Natural killer cell (primary cell): ENCODE data around the gene PDE9A. TPM values are rescaled to one million over a fixed set of nuclear protein-coding genes. Genes with fewer than 3 reads are reported as not detected.

ENCODE experiments used
- ATAC-seq, 3 donors: fragments of 150-1000 bp in 2 of 3; fragments of 200-7000 bp in 1 of 3; cut with Tn5 transposase; 1 replicate in 1 of 3; 2 replicates in 2 of 3; pipeline ENCODE4 v1.10.0; 2021; ENCODE audit warnings: mild to moderate bottlenecking in 2 of 3, moderate library complexity in 2 of 3
- DNase-seq, 2 donors: peaks; one replicate each; pipeline versions ENCODE4 v3.0.0 to v3.0.0-alpha.2; 2013 to 2021; ENCODE audit warnings: mixed read lengths in 1 of 2
- H3K27ac ChIP-seq: one replicate; pipeline ENCODE4 v1.5.1; 2013; ENCODE audit warnings: mild to moderate bottlenecking, low read length
- H3K27me3 ChIP-seq: one replicate; pipeline ENCODE4 v1.6.1; 2013; ENCODE audit warnings: low read length; ENCODE audit not compliant: control insufficient read depth, insufficient read depth
- H3K36me3 ChIP-seq: one replicate; pipeline ENCODE4 v1.6.1; 2013; ENCODE audit warnings: low read length; ENCODE audit not compliant: control insufficient read depth, insufficient read depth
- H3K4me1 ChIP-seq: one replicate; pipeline ENCODE4 v1.6.1; 2013; ENCODE audit warnings: low read length; ENCODE audit not compliant: control insufficient read depth, insufficient read depth
- H3K4me3 ChIP-seq: one replicate; pipeline ENCODE4 v1.5.1; 2013; ENCODE audit warnings: low read length
- H3K9me3 ChIP-seq: one replicate; pipeline ENCODE4 v1.6.1; 2013; ENCODE audit warnings: low read length; ENCODE audit not compliant: control insufficient read depth, insufficient read depth
- H3K27ac Mint-ChIP-seq, 2 donors: one replicate each; pipeline ENCODE4 v1.8.0; 2022; ENCODE audit warnings: mild to moderate bottlenecking in 2 of 2, mixed read lengths in 2 of 2, moderate library complexity in 1 of 2
- H3K27me3 Mint-ChIP-seq, 2 donors: one replicate each; pipeline ENCODE4 v1.8.0; 2022; ENCODE audit warnings: low read depth in 2 of 2, mixed read lengths in 2 of 2
- H3K36me3 Mint-ChIP-seq: one replicate; pipeline ENCODE4 v1.8.0; 2022; ENCODE audit warnings: mixed read lengths
- H3K4me1 Mint-ChIP-seq, 2 donors: one replicate each; pipeline ENCODE4 v1.8.0; 2022; ENCODE audit warnings: mixed read lengths in 2 of 2
- H3K4me3 Mint-ChIP-seq: one replicate; pipeline ENCODE4 v1.8.0; 2022; ENCODE audit warnings: mild to moderate bottlenecking, moderate library complexity, mixed read lengths
- H3K9me3 Mint-ChIP-seq, 2 donors: one replicate each; pipeline ENCODE4 v1.8.0; 2022; ENCODE audit warnings: mixed read lengths in 2 of 2
- CTCF ChIP-seq: fragments of 200-600 bp; IDR thresholded peaks from one replicate; pipeline ENCODE4 v1.8.0; 2022; ENCODE audit warnings: antibody characterized with exemption
- WGBS: methylation state at CpG from one replicate; pipeline ENCODE4 v1.1.7; 2013; ENCODE audit warnings: missing lambda C conversion rate; ENCODE audit not compliant: insufficient coverage; 5-methylcytosine and 5-hydroxymethylcytosine counted together
- intact Hi-C: fragments of 100-400 bp; cut with micrococcal nuclease; formaldehyde crosslinking; loops from one replicate; pipeline ENCODE4 v1.14.2; 2022
- total RNA-seq, 4 donors: library from RNA; stranded (reverse); fragments of 120-200 nt in 1 of 4; gene quantifications; one replicate each; pipeline versions ENCODE4 v1.2.3 to v1.2.4, GENCODE V29; 2013 to 2022

PDE9A gene
- total RNA-seq, 3 donors from 2014 or later (not counting 1 experiment from before 2014, with no cell fraction given), result 1.0 to 4.1 (median 1.2) TPM

GRCh38 chr21:42781150-42781970 is 127.9 kb downstream of the PDE9A start:
- Histone ChIP-seq H3K4me3 (no peak overlapping the region), H3K9me3 (no peaks in the 10 kb centered on the region), H3K4me1 (peaks cover 37% of the 10 kb centered on the region), H3K27ac (no peak overlapping the region), H3K27me3 (no peaks in the 10 kb centered on the region), H3K36me3 (no peaks in the 10 kb centered on the region)
- no peak overlapping the region for H3K4me3 Mint-ChIP-seq
- H3K27ac Mint-ChIP-seq, result peak overlapping the region in 1 of 2 donors; percentile 100
- peaks cover 28 to 38% of the 10 kb centered on the region in 2 donors for H3K4me1 Mint-ChIP-seq
- 34% methylated on average over 39 of the region's 40 CpGs for WGBS
- H3K36me3 Mint-ChIP-seq, result no peaks in the 10 kb centered on the region
- H3K27me3 Mint-ChIP-seq, result peaks cover 0 to 15% of the 10 kb centered on the region in 2 donors
- H3K9me3 Mint-ChIP-seq, result no peaks in the 10 kb centered on the region
- intact Hi-C loops, result loop anchor here (5.0 kb wide), 1 partner anchor 34 kb away; no protein-coding TSS in a partner anchor
- TF ChIP-seq CTCF, result no peak
- ATAC-seq, result no peak
- DNase-seq, result peak in 1 of 2 donors; percentile 18

GRCh38 chr21:42781971-42782722 is 128.7 kb downstream of the PDE9A start:
- peaks cover 37% of the 10 kb centered on the region for H3K4me1 ChIP-seq

GRCh38 chr21:42782723-42783242 is 129.4 kb downstream of the PDE9A start:
- no peaks in the 10 kb centered on the region for H3K36me3 ChIP-seq
- H3K27ac ChIP-seq, result no peak overlapping the region
- no peak overlapping the region for H3K4me3 ChIP-seq
- TF ChIP-seq CTCF, result no peak
- intact Hi-C loops, result loop anchor here (5.0 kb wide), 1 partner anchor 35 kb away; no protein-coding TSS in a partner anchor
- peak overlapping the region in 1 of 2 donors; percentile 100 for H3K27ac Mint-ChIP-seq
- no peaks in the 10 kb centered on the region for H3K36me3 Mint-ChIP-seq
- ATAC-seq, result peak in 1 of 3 donors; percentile 30
- no peaks in the 10 kb centered on the region for H3K9me3 Mint-ChIP-seq
- peaks cover 35% of the 10 kb centered on the region for H3K4me1 ChIP-seq
- peaks cover 0 to 9% of the 10 kb centered on the region in 2 donors for H3K27me3 Mint-ChIP-seq
- no peaks in the 10 kb centered on the region for H3K27me3 ChIP-seq
- H3K4me3 Mint-ChIP-seq, result no peak overlapping the region
- H3K9me3 ChIP-seq, result no peaks in the 10 kb centered on the region
- peaks cover 28 to 38% of the 10 kb centered on the region in 2 donors for H3K4me1 Mint-ChIP-seq
- WGBS, result 53% methylated on average over 10 of the region's 10 CpGs
- DNase-seq, result no peak

More at GRCh38 chr21:42781971-42782722, 128.7 kb downstream of the PDE9A start:
- Mint-ChIP-seq H3K4me1 (peaks cover 28 to 38% of the 10 kb centered on the region in 2 donors), H3K4me3 (no peak overlapping the region), H3K9me3 (no peaks in the 10 kb centered on the region), H3K27ac (peak overlapping the region in 1 of 2 donors; percentile 100), H3K36me3 (no peaks in the 10 kb centered on the region), H3K27me3 (peaks cover 0 to 12% of the 10 kb centered on the region in 2 donors)
- DNase-seq (no peak), ATAC-seq (no peak)
- 95% methylated on average over 14 of the region's 14 CpGs for WGBS
- Histone ChIP-seq H3K36me3 (no peaks in the 10 kb centered on the region), H3K9me3 (no peaks in the 10 kb centered on the region), H3K4me3 (no peak overlapping the region), H3K27ac (no peak overlapping the region), H3K27me3 (no peaks in the 10 kb centered on the region)
- no peak for TF ChIP-seq CTCF
- intact Hi-C loops, result loop anchor here (5.0 kb wide), 1 partner anchor 35 kb away; no protein-coding TSS in a partner anchor
